Activated CD4-positive, CD25-positive, alpha-beta regulatory T cell (primary cell): Measurements from ENCODE around the gene ST3GAL3.

Experiments
- DNase-seq, 4 experiments: peaks; one replicate each; lab custom pipeline; 2025; lab: John Stamatoyannopoulos, UW

ST3GAL3 gene

GRCh38 chr1:43851561-43852338 lies 144.4 kb downstream of the ST3GAL3 start:
- no peak for DNase-seq

GRCh38 chr1:43853161-43853921 lies 146.0 kb downstream of the ST3GAL3 start:
- DNase-seq = no peak

- no peak for DNase-seq
Observed at GRCh38 chr1:43854473-43854872, 147.1 kb downstream of the ST3GAL3 start.

GRCh38 chr1:43856188-43856587 lies 148.9 kb downstream of the ST3GAL3 start:
- no peak for DNase-seq

GRCh38 chr1:43857163-43857562 lies 149.8 kb downstream of the ST3GAL3 start:
- no peak for DNase-seq

- DNase-seq = no peak
Observed at GRCh38 chr1:43858324-43858723, 151.0 kb downstream of the ST3GAL3 start.

GRCh38 chr1:43861337-43861736 lies 154.0 kb downstream of the ST3GAL3 start:
- DNase-seq = no peak

GRCh38 chr1:43861988-43862735 lies 154.8 kb downstream of the ST3GAL3 start:
- no peak for DNase-seq

- no peak for DNase-seq
Observed at GRCh38 chr1:43864111-43865045, 157.0 kb downstream of the ST3GAL3 start.

GRCh38 chr1:43866201-43866600 lies 158.9 kb downstream of the ST3GAL3 start:
- DNase-seq = no peak

GRCh38 chr1:43867976-43868740 lies 160.8 kb downstream of the ST3GAL3 start:
- DNase-seq = no peak

GRCh38 chr1:43868741-43869067 lies 161.4 kb downstream of the ST3GAL3 start:
- no peak for DNase-seq

- DNase-seq = no peak
Observed at GRCh38 chr1:43870306-43870705, 163.0 kb downstream of the ST3GAL3 start.

- no peak for DNase-seq
Observed at GRCh38 chr1:43871181-43871910, 164.0 kb downstream of the ST3GAL3 start.

- DNase-seq = no peak
Observed at GRCh38 chr1:43872280-43872679, 164.9 kb downstream of the ST3GAL3 start.

GRCh38 chr1:43873851-43874250 lies 166.5 kb downstream of the ST3GAL3 start:
- no peak for DNase-seq

GRCh38 chr1:43874716-43875115 lies 167.4 kb downstream of the ST3GAL3 start:
- no peak for DNase-seq

- DNase-seq = no peak
Observed at GRCh38 chr1:43875331-43875730, 168.0 kb downstream of the ST3GAL3 start.

- DNase-seq = no peak
Observed at GRCh38 chr1:43877101-43877500, 169.8 kb downstream of the ST3GAL3 start.

- DNase-seq = no peak
Observed at GRCh38 chr1:43878440-43878839, 171.1 kb downstream of the ST3GAL3 start.
